GM12878 (cell line): ENCODE results near the gene ADA.

ENCODE experiments used
- CEBPB ChIP-seq, 2 experiments: fragments of 150-350 bp in 1 of 2; IDR thresholded peaks; 2 replicates each; pipeline ENCODE4 v1.6.1; 2012 to 2014; ENCODE audit warnings: low read depth in 2 of 2, low read length in 2 of 2, borderline replicate concordance in 1 of 2, inconsistent platforms in 1 of 2
- CHD4 ChIP-seq: fragments of 200-600 bp; sonication (generic); IDR thresholded peaks from 2 replicates; pipeline ENCODE4 v1.6.1; 2016; ENCODE audit warnings: mild to moderate bottlenecking
- CTCF ChIP-seq, 3 experiments: IDR thresholded peaks in 2 of 3; conservative IDR thresholded peaks in 1 of 3; 2 replicates each; pipeline ENCODE4 v1.5.1; 2011; ENCODE audit warnings: low read depth in 3 of 3, low read length in 3 of 3, mild to moderate bottlenecking in 3 of 3, control low read depth in 2 of 3, moderate library complexity in 2 of 3, inconsistent platforms in 1 of 3, mixed read lengths in 1 of 3; ENCODE audit not compliant: control insufficient read depth in 2 of 3, insufficient read depth in 1 of 3; ENCODE audit errors: extremely low read depth in 1 of 3
- HDAC2 ChIP-seq: fragments of 200-600 bp; sonication (generic); IDR thresholded peaks from 2 replicates; pipeline ENCODE4 v1.6.1; 2017
- MLLT1 ChIP-seq: fragments of 450-650 bp; IDR thresholded peaks from 2 replicates; pipeline ENCODE4 v1.6.1; 2016; ENCODE audit warnings: mild to moderate bottlenecking
- NRF1 ChIP-seq: conservative IDR thresholded peaks from 2 replicates; pipeline ENCODE4 v1.6.1; 2011; ENCODE audit warnings: mild to moderate bottlenecking, low read depth, low read length, improper control_type of control experiment
- POLR2A ChIP-seq: IDR thresholded peaks from 2 replicates; pipeline ENCODE4 v1.6.1; 2011; ENCODE audit warnings: low read depth, mild to moderate bottlenecking, low read length
- POLR2AphosphoS2 ChIP-seq: IDR thresholded peaks from 2 replicates; pipeline ENCODE4 v1.6.1; 2011; ENCODE audit warnings: low read depth, mild to moderate bottlenecking, low read length, improper control_type of control experiment, moderate library complexity
- REST ChIP-seq: IDR thresholded peaks from 2 replicates; pipeline ENCODE4 v1.6.1; 2012; ENCODE audit warnings: mild to moderate bottlenecking, low read depth, low read length
- RFX5 ChIP-seq: IDR thresholded peaks from 2 replicates; pipeline ENCODE4 v1.6.1; 2011; ENCODE audit warnings: low read depth, low read length, improper control_type of control experiment
- SMAD5 ChIP-seq: IDR thresholded peaks from 2 replicates; pipeline ENCODE4 v1.6.1; 2016; ENCODE audit warnings: antibody characterized with exemption, low read depth
- TAF1 ChIP-seq: IDR thresholded peaks from 2 replicates; pipeline ENCODE4 v1.6.1; 2011; ENCODE audit warnings: mild to moderate bottlenecking, low read depth, low read length, borderline replicate concordance
- TARDBP ChIP-seq: IDR thresholded peaks from 2 replicates; pipeline ENCODE4 v1.6.1; 2016; ENCODE audit warnings: borderline replicate concordance
- USF2 ChIP-seq: IDR thresholded peaks from 2 replicates; pipeline ENCODE4 v1.6.1; 2011; ENCODE audit warnings: low read depth, low read length, improper control_type of control experiment, borderline replicate concordance

GRCh38 chr20:44649126-44649525 is 2.4 kb downstream of the ADA start:
- no peak for TF ChIP-seq REST
- TF ChIP-seq CTCF (IDR thresholded peaks at IDR 0.05 in 2 of 3, conservative IDR thresholded peaks at IDR 0.05 in 1 of 3; ENCODE audit: control insufficient read depth in 2 of 3, extremely low read depth in 1 of 3, insufficient read depth in 1 of 3, low read depth in 3 of 3, low read length in 3 of 3): no peak
- no peak for TF ChIP-seq MLLT1
- TF ChIP-seq HDAC2: no peak
- TF ChIP-seq POLR2A: no peak
- TF ChIP-seq POLR2AphosphoS2: no peak
- TF ChIP-seq CHD4: no peak
- no peak for TF ChIP-seq TAF1
- no peak for TF ChIP-seq USF2
- TF ChIP-seq CEBPB (IDR thresholded peaks at IDR 0.05; ENCODE audit: borderline replicate concordance in 1 of 2, low read depth in 2 of 2, low read length in 2 of 2): no peak
- TF ChIP-seq TARDBP: no peak
- TF ChIP-seq SMAD5: no peak
- TF ChIP-seq RFX5: no peak
- TF ChIP-seq NRF1: no peak
